Heart right ventricle (tissue), 16 donors: ENCODE results near the gene MAP1S. TPM values are rescaled to one million over a fixed set of nuclear protein-coding genes. Genes with fewer than 3 reads are reported as not detected.

Source experiments
- ATAC-seq, 8 donors: fragments of 200-7000 bp; cut with Tn5 transposase; one replicate each; pipeline ENCODE4 v1.9.1; 2020; ENCODE audit warnings: mild to moderate bottlenecking in 8 of 8, moderate library complexity in 8 of 8, moderate number of reproducible peaks in 1 of 8
- DNase-seq, 2 donors: peaks; one replicate each; pipeline ENCODE4 v3.0.0-alpha.2; 2020
- H3K27ac ChIP-seq, 10 donors: fragments of 200-600 bp; sonication (generic) in 2 of 10; one replicate each; pipeline versions ENCODE4 v1.5.0 to v1.8.0; 2020 to 2022; ENCODE audit warnings: mild to moderate bottlenecking in 3 of 10
- H3K27me3 ChIP-seq, 7 donors: fragments of 200-600 bp; one replicate each; pipeline ENCODE4 v1.8.0; 2021 to 2022; ENCODE audit warnings: mild to moderate bottlenecking in 2 of 7
- H3K36me3 ChIP-seq, 9 donors: fragments of 200-600 bp; sonication (generic) in 1 of 9; one replicate each; pipeline versions ENCODE4 v1.5.0 to v1.8.0; 2020 to 2022; ENCODE audit warnings: mild to moderate bottlenecking in 2 of 9
- H3K4me1 ChIP-seq, 9 donors: fragments of 200-600 bp; sonication (generic) in 1 of 9; one replicate each; pipeline versions ENCODE4 v1.5.0 to v1.8.0; 2020 to 2022; ENCODE audit warnings: mild to moderate bottlenecking in 4 of 9
- H3K4me3 ChIP-seq, 10 donors: fragments of 200-600 bp; sonication (generic) in 2 of 10; one replicate each; pipeline versions ENCODE4 v1.5.0 to v1.8.0; 2020 to 2022; ENCODE audit warnings: mild to moderate bottlenecking in 7 of 10, moderate library complexity in 2 of 10
- H3K9me3 ChIP-seq, 11 donors: fragments of 200-600 bp in 10 of 11; sonication (generic) in 2 of 11; one replicate each; pipeline versions ENCODE4 v1.5.0 to v1.8.0; 2013 to 2022; ENCODE audit warnings: mild to moderate bottlenecking in 2 of 11, control low read depth in 1 of 11, moderate library complexity in 1 of 11
- CTCF ChIP-seq, 9 donors: fragments of 200-600 bp; sonication (generic) in 2 of 9; IDR thresholded peaks; one replicate each; pipeline versions ENCODE4 v1.5.0 to v1.8.0; 2021 to 2022; ENCODE audit warnings: antibody characterized with exemption in 9 of 9, mild to moderate bottlenecking in 5 of 9, moderate library complexity in 1 of 9
- WGBS, 2 donors: extraction: QIAGEN DNeasy Blood & Tissue Kit; methylation state at CpG; one replicate each; pipeline ENCODE4 v1.1.7; 2013; ENCODE audit warnings: inconsistent platforms in 1 of 2; 5-methylcytosine and 5-hydroxymethylcytosine counted together
- intact Hi-C, 10 donors: fragments of 100-400 bp; cut with DNase I; formaldehyde crosslinking; loops; one replicate each; pipeline versions ENCODE4 v1.11.1 to v1.14.2; 2022
- polyA plus RNA-seq, 2 donors: library from polyadenylated mRNA; stranded (reverse); fragments of 200-250 nt; gene quantifications; one replicate each; pipeline ENCODE4 v1.2.3, GENCODE V29; 2013
- total RNA-seq, 10 donors: library from RNA; stranded (reverse); fragmentation: NEBNext Ultra II Directional in 3 of 10; extraction: Animal tissue kit (Norgen Biotek cat#: 25700) in 3 of 10; gene quantifications; one replicate each; pipeline versions ENCODE4 v1.2.1 to v1.2.4, GENCODE V29; 2021 to 2023
- donor health status: Arrhythmogenic right ventricular cardiomyopathy.
- donor health status: ischemic (EF 13 %, LVEDD 7.1; RV severe dilation, severe dysfunction).
- donor health status: healthy with polysubstance abuse.
- donor health status: DM: no; HTN: yes; CAD: no.
- donor health status: DM: no; HTN: no; CAD: no.
- donor health status: ischemic (EF 25% LVEDD 6.9; RV normal size, moderate dysfunction).
- donor health status: ischemic (EF 25% LVEDD 5.7; RV mildly dilated, moderate dysfunction).
- donor health status: healthy.
- donor health status: DM: yes; HTN: yes; CAD: no.
- donor health status: Ischemic cardiomyopathy.
- donor health status: ischemic (EF 35%, LVEDD 5.7; RV mildly dilated, moderate dysfunction).
- donor health status: nonischemic (EF 11% LVEDD 7.7; RV severe dilation, severe dysfunction).
- donor health status: DM: yes; HTN: yes; CAD: no.
- donor health status: PGD.
- donor health status: ischemic (EF 29% LVEDD 5.4; RV normal size, mild dysfunction).
- donor health status: nonischemic (EF 23%, LVEDD 6.1; RV moderate dilation, normal function).

Gene MAP1S
- total and polyA plus RNA-seq, 12 donors, result 20.4 to 48.7 (median 26.8) TPM

- H3K27ac ChIP-seq, result no peak overlapping the region
- peaks cover 0 to 29% (median 0%) of the 10 kb centered on the region in 7 donors for H3K27me3 ChIP-seq
- intact Hi-C loops, result no loop called here
- H3K36me3 ChIP-seq, result no peaks in the 10 kb centered on the region
- WGBS, 2 donors, result 56 to 69% methylated on average over 2 of the region's 2 CpGs
- H3K4me3 ChIP-seq, result no peak overlapping the region
- DNase-seq (no peak), ATAC-seq (no peak)
- H3K4me1 ChIP-seq, result peaks cover 3 to 21% (median 8%) of the 10 kb centered on the region in 9 donors
- TF ChIP-seq CTCF (IDR thresholded peaks at IDR 0.05), result peak in 2 of 9 donors; percentile 16 to 23
- no peaks in the 10 kb centered on the region for H3K9me3 ChIP-seq
These were observed 42.3 kb upstream of the MAP1S start for GRCh38 chr19:17677002-17677401.

DNA sequence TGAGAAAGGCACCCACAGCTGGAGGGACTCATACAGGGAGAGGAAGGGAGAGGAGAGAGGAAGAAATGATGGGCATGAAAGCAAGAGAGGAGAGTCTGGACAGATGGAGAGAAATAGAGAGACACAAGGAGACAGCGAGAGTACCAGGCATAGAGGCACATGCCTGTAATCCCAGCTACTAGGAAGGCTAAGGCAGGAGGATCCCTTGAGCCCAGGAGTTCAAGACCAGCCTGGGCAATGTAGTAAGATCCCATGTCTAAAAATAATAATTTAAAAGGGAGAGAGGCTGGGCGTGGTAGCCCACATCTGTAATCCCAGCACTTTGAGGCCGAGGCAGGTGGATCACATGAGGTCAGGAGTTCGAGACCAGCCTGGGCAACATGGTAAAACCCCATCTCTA lies 40.4 kb upstream of the MAP1S start:
- DNase-seq (no peak), ATAC-seq (no peak)
- TF ChIP-seq CTCF (IDR thresholded peaks at IDR 0.05), result no peak
- no peak overlapping the region for H3K4me3 ChIP-seq
- H3K27ac ChIP-seq, result no peak overlapping the region
- intact Hi-C loops, result no loop called here
- peaks cover 0 to 45% (median 0%) of the 10 kb centered on the region in 7 donors for H3K27me3 ChIP-seq
- peaks cover 3 to 21% (median 8%) of the 10 kb centered on the region in 9 donors for H3K4me1 ChIP-seq
- WGBS, 2 donors, result 84 to 88% methylated on average over 4 of the region's 4 CpGs
- H3K36me3 ChIP-seq, result no peaks in the 10 kb centered on the region
- H3K9me3 ChIP-seq, result no peaks in the 10 kb centered on the region

GRCh38 chr19:17679526-17680229 lies 39.6 kb upstream of the MAP1S start:
- peaks cover 0 to 54% (median 6%) of the 10 kb centered on the region in 7 donors for H3K27me3 ChIP-seq

DNA sequence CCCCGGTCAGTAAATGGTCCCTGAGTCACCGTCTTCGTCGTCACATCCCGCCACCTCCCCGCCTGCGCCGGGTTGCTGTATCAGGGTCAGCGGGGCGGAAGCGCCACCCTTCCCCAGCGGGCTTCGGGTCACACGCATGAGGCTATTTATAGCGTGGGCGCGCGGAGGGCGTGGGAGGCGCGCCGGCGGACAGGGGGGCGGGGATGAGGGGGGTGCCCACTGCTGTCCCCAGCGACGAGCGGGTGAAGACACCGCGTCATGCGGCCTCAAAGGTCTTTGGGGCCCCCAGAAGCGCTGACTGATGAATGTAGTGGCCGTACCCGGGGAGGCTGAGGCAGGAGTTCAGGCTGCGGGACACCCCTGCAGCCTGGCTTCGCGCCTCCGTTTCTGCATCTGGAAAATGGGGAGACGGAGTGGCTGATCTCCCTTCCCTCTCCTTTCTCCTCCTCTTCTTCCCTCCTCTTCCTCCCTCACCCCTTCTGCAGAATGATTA lies 39.0 kb upstream of the MAP1S start:
- no peaks in the 10 kb centered on the region for H3K36me3 ChIP-seq
- H3K9me3 ChIP-seq, result no peaks in the 10 kb centered on the region
- peak overlapping the region in 5 of 10 donors; percentile 58 to 69 (median 60) for H3K27ac ChIP-seq
- ATAC-seq (peak; percentile 96 to 99 (median 98)), DNase-seq (peak; percentile 79 to 88)
- peak overlapping the region in 9 of 10 donors; percentile 18 to 52 (median 41) for H3K4me3 ChIP-seq
- intact Hi-C loops, result no loop called here
- TF ChIP-seq CTCF (IDR thresholded peaks at IDR 0.05), result peak in 3 of 9 donors; percentile 10 to 23 (median 13)
- WGBS, 2 donors, result 1 to 3% methylated on average over 37 to 38 of the region's 38 CpGs
- H3K27me3 ChIP-seq, result peaks cover 0 to 60% (median 9%) of the 10 kb centered on the region in 7 donors
- H3K4me1 ChIP-seq, result peaks cover 3 to 21% (median 8%) of the 10 kb centered on the region in 9 donors

More at GRCh38 chr19:17679526-17680229, 39.6 kb upstream of the MAP1S start:
- TF ChIP-seq CTCF (IDR thresholded peaks at IDR 0.05), result no peak
- intact Hi-C loops, result no loop called here
- peak overlapping the region in 6 of 10 donors; percentile 40 to 69 (median 60) for H3K27ac ChIP-seq
- H3K4me1 ChIP-seq, result peaks cover 3 to 21% (median 8%) of the 10 kb centered on the region in 9 donors
- peak in 2 of 8 donors; percentile 14 to 29 for ATAC-seq
- 7 to 8% methylated on average over 14 of the region's 14 CpGs for WGBS, 2 donors
- no peaks in the 10 kb centered on the region for H3K36me3 ChIP-seq
- peak overlapping the region in 9 of 10 donors; percentile 18 to 52 (median 41) for H3K4me3 ChIP-seq
- H3K9me3 ChIP-seq, result no peaks in the 10 kb centered on the region
- no peak for DNase-seq
